Left renal pelvis (tissue), 4 donors: ENCODE results near the gene PRR18. TPM values are rescaled to one million over a fixed set of nuclear protein-coding genes. Genes with fewer than 3 reads are reported as not detected.

ENCODE experiments used
- DNase-seq, 4 donors: peaks; one replicate each; pipeline ENCODE4 v3.0.0-alpha.2; 2013; ENCODE audit warnings: low read depth in 4 of 4, low spot score in 3 of 4
- polyA plus RNA-seq, 4 donors: library from polyadenylated mRNA; unstranded; fragments of 120-200 nt; gene quantifications; one replicate each; pipeline ENCODE4 v1.2.1, GENCODE V29; 2013; ENCODE audit not compliant: insufficient read length in 4 of 4

Gene PRR18
- polyA plus RNA-seq, 4 donors = 0.12 to 0.35 (median 0.19) TPM

- DNase-seq = no peak
These were observed 835 bp downstream of the PRR18 start for GRCh38 chr6:166307082-166308032.

GRCh38 chr6:166306378-166307081 lies 1.7 kb downstream of the PRR18 start:
- DNase-seq = no peak

- no peak for DNase-seq
These were observed 2.6 kb downstream of the PRR18 start for GRCh38 chr6:166305562-166306117.

DNA sequence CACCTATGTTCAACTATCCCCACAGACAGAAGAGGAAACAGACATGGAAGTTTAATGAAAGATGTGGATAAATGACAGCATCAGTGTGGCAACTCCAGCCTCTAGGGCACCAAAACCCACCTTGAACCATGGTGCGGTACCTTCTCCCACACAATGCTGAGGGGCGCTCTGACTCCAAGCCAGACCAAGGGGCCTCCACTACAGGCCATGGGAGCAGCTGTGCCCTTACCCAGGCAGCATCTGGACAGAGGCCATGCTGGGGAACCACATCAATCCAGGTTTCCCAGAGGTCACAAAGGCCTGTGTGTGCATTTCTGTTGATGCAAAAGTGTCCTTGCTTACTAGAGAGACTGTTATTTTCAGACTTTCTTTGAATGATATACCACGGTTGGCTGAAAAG lies 4.1 kb downstream of the PRR18 start:
- DNase-seq = no peak

GRCh38 chr6:166301611-166302529 lies 6.3 kb downstream of the PRR18 start:
- no peak for DNase-seq

- no peak for DNase-seq
These were observed 7.7 kb downstream of the PRR18 start for GRCh38 chr6:166300357-166300987.

DNA sequence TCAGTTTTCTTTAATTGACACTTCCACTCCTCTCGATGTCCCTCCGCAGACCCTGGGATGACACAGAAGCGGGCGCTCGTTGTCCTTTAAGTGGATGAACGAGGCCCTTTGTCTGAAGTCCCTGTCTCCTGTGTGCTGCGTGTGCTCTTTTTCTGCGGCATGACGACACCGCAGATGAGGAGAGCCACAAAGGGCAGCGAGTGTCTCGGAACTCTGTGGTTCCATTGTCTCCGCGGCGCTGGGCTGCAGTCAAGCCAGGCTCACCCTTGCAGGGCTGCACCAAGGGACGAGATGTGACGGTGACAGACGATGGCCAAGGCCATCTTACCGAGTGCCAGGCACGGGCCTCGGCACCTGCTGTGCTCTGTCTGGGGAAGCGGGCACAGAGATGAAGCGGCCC lies 10.6 kb downstream of the PRR18 start:
- no peak for DNase-seq

DNA sequence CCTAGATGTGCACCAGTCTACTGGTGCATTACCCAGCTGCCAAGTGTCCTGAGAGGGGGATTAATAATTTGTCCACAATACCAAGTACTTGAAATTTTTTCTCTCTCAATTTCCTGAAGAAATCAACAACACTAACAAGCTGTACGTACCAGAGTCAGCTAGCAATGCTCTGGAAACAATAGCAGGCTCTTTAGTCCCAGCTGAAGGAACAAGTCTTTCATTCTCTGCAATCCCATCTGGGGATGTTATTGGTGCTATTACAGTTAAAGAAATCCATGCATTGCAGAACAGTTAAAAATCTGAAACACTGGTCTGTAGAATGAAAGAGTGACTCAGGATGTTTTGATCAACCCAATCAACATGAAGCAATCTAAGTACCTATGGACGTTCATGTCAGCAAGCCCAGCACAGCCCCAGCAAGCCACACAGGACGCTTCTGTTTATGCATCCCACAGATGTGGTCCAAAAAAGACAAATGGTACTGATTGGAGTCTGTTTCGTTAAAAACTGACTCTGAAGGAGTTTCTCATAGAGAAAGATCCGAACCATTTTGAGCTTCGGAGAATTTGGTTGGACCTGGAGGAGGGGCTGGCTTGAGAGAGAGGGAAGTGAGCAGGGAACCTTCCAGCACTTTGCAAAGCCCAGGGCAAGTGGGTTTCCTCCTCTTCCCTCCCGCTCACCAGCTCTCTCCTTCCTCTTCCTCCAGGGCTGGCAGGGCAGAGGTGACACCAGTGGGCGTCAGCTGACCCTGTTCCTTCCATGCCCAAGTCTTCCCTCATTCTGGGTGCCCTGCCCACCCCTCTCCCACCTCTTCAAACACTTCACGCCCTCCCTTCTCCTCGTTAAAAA lies 11.9 kb downstream of the PRR18 start:
- no peak for DNase-seq

GRCh38 chr6:166293731-166294584 lies 14.2 kb downstream of the PRR18 start:
- no peak for DNase-seq

GRCh38 chr6:166289207-166290060 lies 18.8 kb downstream of the PRR18 start:
- no peak for DNase-seq

DNA sequence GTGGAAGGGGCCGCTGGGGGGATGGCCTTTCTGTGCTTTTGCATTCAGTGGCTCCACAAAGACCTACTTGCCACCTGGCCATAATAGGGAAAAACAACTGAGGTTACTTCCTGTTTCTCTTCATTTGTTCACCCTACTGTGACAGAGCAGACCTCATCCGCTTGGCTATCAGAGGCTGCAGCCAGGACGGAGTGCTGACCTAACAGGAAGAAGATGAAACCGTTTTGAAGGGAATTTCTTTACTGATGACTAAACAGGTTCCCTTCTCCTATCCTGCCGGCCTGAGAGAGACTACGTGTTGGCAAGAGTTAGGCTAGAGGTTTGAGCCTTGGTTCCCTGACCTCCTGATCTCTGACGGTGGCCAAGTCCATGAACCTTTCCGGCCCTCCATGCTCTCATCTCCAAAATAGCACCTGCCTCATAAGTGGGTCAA lies 21.3 kb downstream of the PRR18 start:
- DNase-seq = no peak

DNA sequence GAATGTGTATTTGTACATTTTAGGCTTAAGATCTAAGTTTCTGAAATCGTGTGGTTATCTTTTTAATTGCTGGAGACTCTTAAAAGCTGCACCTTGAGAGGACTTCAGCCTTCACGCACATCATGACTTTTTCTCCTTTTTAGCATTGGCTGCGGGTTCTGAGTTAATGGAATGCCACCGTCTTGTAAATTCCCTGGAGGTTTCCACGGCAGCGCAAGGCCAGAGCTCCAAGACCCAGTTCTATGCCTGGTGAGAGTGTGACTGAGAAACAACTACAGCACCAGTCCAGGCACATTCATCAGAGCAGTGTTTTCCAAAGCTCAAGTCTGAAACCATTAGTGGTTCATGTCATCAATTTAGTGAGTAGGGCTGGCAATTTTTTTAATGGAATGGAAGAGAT lies 23.0 kb downstream of the PRR18 start:
- no peak for DNase-seq

DNA sequence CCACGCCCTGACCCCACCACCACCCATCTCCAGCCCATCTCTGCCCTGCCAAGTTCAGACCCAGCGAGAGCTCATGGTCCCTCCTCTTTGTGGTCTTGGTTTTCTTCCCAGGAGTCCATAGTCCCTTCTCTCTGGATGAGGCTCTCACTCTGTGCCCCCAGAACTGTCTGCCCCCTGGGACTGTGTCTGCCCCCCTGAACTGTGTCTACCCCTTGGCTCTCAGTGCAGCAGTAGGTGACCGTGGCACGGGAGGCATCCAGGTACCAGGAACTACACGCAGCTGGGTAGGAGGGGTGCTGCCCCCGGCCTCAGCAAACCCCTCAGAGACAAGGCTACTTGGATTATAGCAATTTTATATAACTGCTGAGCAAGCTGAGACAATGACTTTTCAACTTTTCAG lies 23.6 kb downstream of the PRR18 start:
- DNase-seq = no peak

DNA sequence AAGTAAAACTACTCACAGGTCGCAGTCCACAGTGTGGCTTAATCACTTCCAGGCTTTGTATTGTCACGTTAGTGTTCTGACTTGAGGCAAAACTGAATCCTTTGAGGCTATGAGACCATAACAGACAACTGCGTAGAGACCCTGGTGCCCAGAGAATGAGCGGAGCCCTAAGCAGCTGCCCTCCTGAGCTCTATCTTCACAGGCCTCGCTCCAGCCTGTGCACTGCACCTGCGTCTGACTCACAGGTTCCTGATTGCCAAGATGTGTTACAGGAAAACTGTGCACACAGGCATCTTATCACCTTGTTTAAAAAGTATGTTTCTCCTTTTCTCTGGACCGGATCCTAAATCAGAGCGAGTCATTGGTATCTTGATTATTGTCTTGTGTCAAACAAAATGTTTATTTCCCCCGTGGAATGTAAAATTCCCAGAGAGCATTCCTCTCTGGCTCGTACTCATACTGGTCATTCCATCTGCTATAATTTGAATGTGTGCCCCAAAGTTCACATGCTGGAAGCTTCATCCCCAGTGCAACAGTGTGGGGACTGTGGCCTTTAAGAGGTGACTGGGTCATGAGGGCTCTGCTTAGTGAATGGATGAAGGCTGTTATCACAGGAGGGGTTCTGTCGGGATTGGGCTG lies 25.7 kb downstream of the PRR18 start:
- DNase-seq = no peak

- DNase-seq = no peak
These were observed 27.1 kb downstream of the PRR18 start for GRCh38 chr6:166281104-166281503.

GRCh38 chr6:166279393-166279679 lies 28.9 kb downstream of the PRR18 start:
- no peak for DNase-seq
